ENCODE results near the gene DAND5.

The DAND5 gene

GRCh38 chr19:13008926-13009787, 39.8 kb downstream of the DAND5 start:
- DNase-seq (ENCODE audit: low read depth in 2 of 2) = no peak

GRCh38 chr19:13010038-13010991, 40.9 kb downstream of the DAND5 start:
- DNase-seq (ENCODE audit: low read depth in 2 of 2) = no peak

GRCh38 chr19:13010992-13011652, 41.7 kb downstream of the DAND5 start:
- no peak for DNase-seq (ENCODE audit: low read depth in 2 of 2)

GRCh38 chr19:13011653-13012389, 42.4 kb downstream of the DAND5 start:
- DNase-seq (ENCODE audit: low read depth in 2 of 2) = no peak

GRCh38 chr19:13012390-13012689, 43.0 kb downstream of the DAND5 start:
- no peak for DNase-seq (ENCODE audit: low read depth in 2 of 2)

GRCh38 chr19:13012690-13013608, 43.6 kb downstream of the DAND5 start:
- peak in 1 of 2 experiments; percentile 24 for DNase-seq (ENCODE audit: low read depth in 2 of 2)

GRCh38 chr19:13013649-13014048, 44.3 kb downstream of the DAND5 start:
- DNase-seq (ENCODE audit: low read depth in 2 of 2) = no peak

- DNase-seq (ENCODE audit: low read depth in 2 of 2) = no peak
These were observed 44.9 kb downstream of the DAND5 start for GRCh38 chr19:13014101-13014920.

GRCh38 chr19:13014921-13015280, 45.5 kb downstream of the DAND5 start:
- DNase-seq (ENCODE audit: low read depth in 2 of 2) = no peak

GRCh38 chr19:13015361-13016223, 46.2 kb downstream of the DAND5 start:
- DNase-seq (ENCODE audit: low read depth in 2 of 2) = no peak

GRCh38 chr19:13016245-13016627, 46.9 kb downstream of the DAND5 start:
- no peak for DNase-seq (ENCODE audit: low read depth in 2 of 2)

- DNase-seq (ENCODE audit: low read depth in 2 of 2) = no peak
These were observed 47.4 kb downstream of the DAND5 start for GRCh38 chr19:13016628-13017305.

GRCh38 chr19:13017306-13018034, 48.1 kb downstream of the DAND5 start:
- no peak for DNase-seq (ENCODE audit: low read depth in 2 of 2)

- DNase-seq (ENCODE audit: low read depth in 2 of 2) = no peak
These were observed 48.9 kb downstream of the DAND5 start for GRCh38 chr19:13018035-13018914.

GRCh38 chr19:13019332-13019731, 50.0 kb downstream of the DAND5 start:
- DNase-seq (ENCODE audit: low read depth in 2 of 2) = no peak

GRCh38 chr19:13020002-13020414, 50.6 kb downstream of the DAND5 start:
- no peak for DNase-seq (ENCODE audit: low read depth in 2 of 2)

Data from stimulated activated CD4-positive, alpha-beta T cell treated with anti-CD3 and anti-CD28 coated beads, Interleukin-12 subunit alpha, Interleukin-12 subunit beta, amount 100 ng/mL, for 24 hours (primary cell).